GM12872 (cell line): Measurements from ENCODE around the gene BBC3.
A peak's percentile ranks its signal among the peaks of the same experiment; 100 is the strongest.

Experiments used
- CTCF ChIP-seq: IDR thresholded peaks from 3 replicates; pipeline ENCODE4 v1.5.1; 2011; ENCODE audit warnings: low read depth, mild to moderate bottlenecking, low read length, moderate library complexity; ENCODE audit not compliant: insufficient read depth

The BBC3 gene

GRCh38 chr19:47226426-47227351, 4.3 kb downstream of the BBC3 start:
- TF ChIP-seq CTCF = no peak

GRCh38 chr19:47225746-47226425, 5.1 kb downstream of the BBC3 start:
- peak; percentile 24; the same call in 2 of the 3 replicates for TF ChIP-seq CTCF

GRCh38 chr19:47221890-47222289, 9.1 kb downstream of the BBC3 start:
- no peak for TF ChIP-seq CTCF

GRCh38 chr19:47221080-47221841, 9.7 kb downstream of the BBC3 start:
- TF ChIP-seq CTCF = no peak

- no peak for TF ChIP-seq CTCF
Measured at GRCh38 chr19:47215581-47215980, 15.4 kb downstream of the BBC3 start.

- TF ChIP-seq CTCF = peak; percentile 79
Measured at GRCh38 chr19:47210689-47211316, 20.2 kb downstream of the BBC3 start.

GRCh38 chr19:47210180-47210490, 20.9 kb downstream of the BBC3 start:
- TF ChIP-seq CTCF = no peak
